HepG2 (cell line): ENCODE data around the gene OASL. TPM values are rescaled to one million over a fixed set of nuclear protein-coding genes. Genes with fewer than 3 reads are reported as not detected.

Experiments
- ATM ChIP-seq: fragments of 450-650 bp; IDR thresholded peaks from 2 replicates; pipeline ENCODE4 v1.7.1; 2017; ENCODE audit warnings: mild to moderate bottlenecking, borderline replicate concordance
- HNRNPUL1 ChIP-seq: fragments of 200-400 bp; formaldehyde crosslinking; IDR thresholded peaks from 2 replicates; pipeline ENCODE4 v1.6.1; 2017; ENCODE audit warnings: low read depth, mild to moderate bottlenecking, low read length, moderate library complexity
- ISL2 ChIP-seq: sonication (generic); formaldehyde crosslinking; IDR thresholded peaks from 2 replicates; pipeline ENCODE4 v1.5.0; 2020; ENCODE audit warnings: missing genetic modification reagents
- KLF13 ChIP-seq: sonication (generic); formaldehyde crosslinking; IDR thresholded peaks from 2 replicates; pipeline ENCODE4 v1.4.0; 2020; ENCODE audit warnings: mild to moderate bottlenecking, missing genetic modification reagents
- MIER3 ChIP-seq: IDR thresholded peaks from 2 replicates; pipeline ENCODE4 v1.6.1; 2016; ENCODE audit warnings: missing compliant biosample characterization, borderline replicate concordance
- NBN ChIP-seq: fragments of 450-650 bp; conservative IDR thresholded peaks from 2 replicates; pipeline ENCODE4 v1.6.1; 2017
- NPAS2 ChIP-seq: sonication (generic); formaldehyde crosslinking; IDR thresholded peaks from 2 replicates; pipeline ENCODE4 v1.8.0; 2022; ENCODE audit warnings: mild to moderate bottlenecking, missing genetic modification reagents, borderline replicate concordance
- RARA ChIP-seq: IDR thresholded peaks from 2 replicates; pipeline ENCODE4 v1.6.1; 2016; ENCODE audit warnings: missing genetic modification reagents, missing compliant biosample characterization
- RARG ChIP-seq: sonication (generic); formaldehyde crosslinking; IDR thresholded peaks from 2 replicates; pipeline ENCODE4 v1.4.0; 2020; ENCODE audit warnings: low read depth, mild to moderate bottlenecking, missing genetic modification reagents
- SAP130 ChIP-seq: IDR thresholded peaks from 2 replicates; pipeline ENCODE4 v1.6.1; 2016; ENCODE audit warnings: low read depth
- SIX1 ChIP-seq: sonication (generic); formaldehyde crosslinking; IDR thresholded peaks from 2 replicates; pipeline ENCODE4 v1.4.0; 2020; ENCODE audit warnings: missing genetic modification reagents, borderline replicate concordance
- SP140L ChIP-seq: sonication (generic); formaldehyde crosslinking; IDR thresholded peaks from 2 replicates; pipeline ENCODE4 v1.4.0; 2020; ENCODE audit warnings: missing genetic modification reagents, borderline replicate concordance
- SP5 ChIP-seq: IDR thresholded peaks from 2 replicates; pipeline ENCODE4 v1.6.1; 2016; ENCODE audit warnings: low read depth, borderline replicate concordance
- YEATS4 ChIP-seq: sonication (generic); formaldehyde crosslinking; IDR thresholded peaks from 2 replicates; pipeline ENCODE4 v1.4.0; 2020; ENCODE audit warnings: missing genetic modification reagents, borderline replicate concordance
- ZC3H13 ChIP-seq: sonication (generic); formaldehyde crosslinking; IDR thresholded peaks from 2 replicates; pipeline ENCODE4 v1.8.1; 2023; ENCODE audit warnings: mild to moderate bottlenecking, missing genetic modification reagents, moderate library complexity
- ZNF530 ChIP-seq: sonication (generic); formaldehyde crosslinking; IDR thresholded peaks from 2 replicates; pipeline ENCODE4 v1.5.0; 2020; ENCODE audit warnings: low read depth, mild to moderate bottlenecking, missing genetic modification reagents
- ZNF563 ChIP-seq: sonication (generic); formaldehyde crosslinking; IDR thresholded peaks from 2 replicates; pipeline ENCODE4 v1.8.0; 2022; ENCODE audit warnings: mild to moderate bottlenecking, moderate library complexity, missing genetic modification reagents
- ZNF567 ChIP-seq: sonication (generic); formaldehyde crosslinking; IDR thresholded peaks from 2 replicates; pipeline ENCODE4 v1.8.1; 2023; ENCODE audit warnings: mild to moderate bottlenecking, missing genetic modification reagents, borderline replicate concordance
- ZNF761 ChIP-seq: sonication (generic); formaldehyde crosslinking; conservative IDR thresholded peaks from 2 replicates; pipeline ENCODE4 v1.4.0; 2020; ENCODE audit warnings: mild to moderate bottlenecking, missing genetic modification reagents
- ZNF775 ChIP-seq: sonication (generic); formaldehyde crosslinking; IDR thresholded peaks from 2 replicates; pipeline ENCODE4 v1.4.0; 2020; ENCODE audit warnings: missing genetic modification reagents, mild to moderate bottlenecking, moderate library complexity, borderline replicate concordance
- polyA plus RNA-seq, 8 experiments: library from polyadenylated mRNA; depleted of rRNA in 3 of 8; stranded (reverse) in 7 of 8; unstranded in 1 of 8; fragments of >200 nt; fragmentation: Illumina TruSeq in 4 of 8; extraction: Trizol in 4 of 8; gene quantifications; 2 replicates each; pipeline versions ENCODE4 v1.2.1 to v1.2.3, GENCODE V29; 2011 to 2016; ENCODE audit warnings: low read depth in 4 of 8, missing spikeins in 1 of 8, mixed read lengths in 1 of 8; ENCODE audit not compliant: insufficient read depth in 1 of 8
- total RNA-seq, 5 experiments: library from RNA; depleted of rRNA; stranded (reverse); fragments of >200 nt; fragmentation: Illumina TruSeq; extraction: Trizol; gene quantifications; 2 replicates each; pipeline ENCODE4 v1.2.3, GENCODE V29; 2016; ENCODE audit warnings: low read depth in 1 of 5
- TF ChIP-seq, protein P1 (sequence below), 2 experiments: sonication (generic) in 1 of 2; formaldehyde crosslinking in 1 of 2; IDR thresholded peaks; 2 replicates each; pipeline versions ENCODE4 v1.6.1 to v1.9.0; 2014 to 2022; ENCODE audit warnings: antibody characterized with exemption in 1 of 2, borderline replicate concordance in 1 of 2, inconsistent platforms in 1 of 2, low read depth in 1 of 2, missing genetic modification reagents in 1 of 2
- TF ChIP-seq, protein P2 (sequence below): IDR thresholded peaks from 2 replicates; pipeline ENCODE4 v1.6.1; 2016; ENCODE audit warnings: low read depth, control low read depth

Gene OASL
- total and polyA plus RNA-seq, 2 of the 13 experiments (the other 11 are each of a cell fraction or from before 2014, with no cell fraction given), result 0.11 to 0.22 TPM

DNA sequence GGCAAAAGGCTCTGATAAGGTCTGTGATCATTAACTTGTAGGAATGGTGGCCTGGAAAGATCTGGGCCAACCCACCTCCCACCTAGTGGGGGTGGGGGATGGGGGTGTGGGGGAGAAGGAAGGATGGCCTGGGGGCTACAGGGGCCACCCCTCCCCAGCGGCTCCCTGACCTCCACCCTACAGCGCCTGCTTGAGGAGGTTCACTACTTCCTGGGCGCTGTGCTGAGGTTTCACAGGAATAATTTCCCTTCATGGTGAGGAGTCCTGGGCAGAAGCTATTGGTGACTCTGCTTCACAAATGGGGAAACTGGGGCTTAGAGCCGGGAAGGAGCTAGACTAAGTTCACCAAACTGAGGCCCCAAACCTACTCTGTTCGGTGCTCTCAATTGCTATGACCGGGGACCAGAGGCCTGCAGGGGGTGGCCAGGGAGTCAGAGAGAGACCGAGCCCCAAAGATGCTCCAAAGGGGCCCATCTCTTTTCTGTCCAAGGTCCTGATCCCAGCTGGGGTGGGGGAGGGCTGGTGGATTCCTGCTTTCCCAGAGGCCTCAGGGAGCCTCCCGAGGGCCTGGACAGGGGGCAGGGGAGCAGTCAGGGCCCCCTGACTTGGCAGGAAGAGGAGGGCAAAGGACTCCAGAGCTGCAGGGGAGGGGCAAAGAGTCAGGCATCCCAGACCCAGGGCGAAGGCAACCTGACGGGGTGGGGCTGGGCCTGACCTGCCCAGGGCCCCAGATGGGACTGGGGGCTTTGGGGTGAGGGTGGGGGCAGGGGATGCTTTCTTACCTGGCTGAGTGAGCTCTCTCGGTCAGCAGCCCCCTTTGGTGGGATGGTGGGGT is 59.0 kb downstream of the OASL start (continued):
- TF ChIP-seq, protein P1, sequence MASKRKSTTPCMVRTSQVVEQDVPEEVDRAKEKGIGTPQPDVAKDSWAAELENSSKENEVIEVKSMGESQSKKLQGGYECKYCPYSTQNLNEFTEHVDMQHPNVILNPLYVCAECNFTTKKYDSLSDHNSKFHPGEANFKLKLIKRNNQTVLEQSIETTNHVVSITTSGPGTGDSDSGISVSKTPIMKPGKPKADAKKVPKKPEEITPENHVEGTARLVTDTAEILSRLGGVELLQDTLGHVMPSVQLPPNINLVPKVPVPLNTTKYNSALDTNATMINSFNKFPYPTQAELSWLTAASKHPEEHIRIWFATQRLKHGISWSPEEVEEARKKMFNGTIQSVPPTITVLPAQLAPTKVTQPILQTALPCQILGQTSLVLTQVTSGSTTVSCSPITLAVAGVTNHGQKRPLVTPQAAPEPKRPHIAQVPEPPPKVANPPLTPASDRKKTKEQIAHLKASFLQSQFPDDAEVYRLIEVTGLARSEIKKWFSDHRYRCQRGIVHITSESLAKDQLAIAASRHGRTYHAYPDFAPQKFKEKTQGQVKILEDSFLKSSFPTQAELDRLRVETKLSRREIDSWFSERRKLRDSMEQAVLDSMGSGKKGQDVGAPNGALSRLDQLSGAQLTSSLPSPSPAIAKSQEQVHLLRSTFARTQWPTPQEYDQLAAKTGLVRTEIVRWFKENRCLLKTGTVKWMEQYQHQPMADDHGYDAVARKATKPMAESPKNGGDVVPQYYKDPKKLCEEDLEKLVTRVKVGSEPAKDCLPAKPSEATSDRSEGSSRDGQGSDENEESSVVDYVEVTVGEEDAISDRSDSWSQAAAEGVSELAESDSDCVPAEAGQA (IDR thresholded peaks at IDR 0.05; ENCODE audit: low read depth), result no peak
- TF ChIP-seq, protein P1 (CRISPR knock-in tag; IDR thresholded peaks at IDR 0.05; ENCODE audit: borderline replicate concordance), result peak; percentile 71; the same call in 1 of the 2 replicates
- TF ChIP-seq SP140L (CRISPR knock-in tag), result no peak
- 0 out of 2 replicates have a peak, but pooled peaks have one; percentile 54 for TF ChIP-seq YEATS4 (CRISPR knock-in tag)
- no peak for TF ChIP-seq KLF13 (CRISPR knock-in tag)
- TF ChIP-seq NBN, result no peak
- TF ChIP-seq SP5 (CRISPR knock-in tag), result peak; percentile 88
- no peak for TF ChIP-seq ZNF530 (CRISPR knock-in tag)
- no peak for TF ChIP-seq ZNF567 (CRISPR knock-in tag)
- 0 out of 2 replicates have a peak, but pooled peaks have one; percentile 45 for TF ChIP-seq ZNF761
- TF ChIP-seq, protein P2, sequence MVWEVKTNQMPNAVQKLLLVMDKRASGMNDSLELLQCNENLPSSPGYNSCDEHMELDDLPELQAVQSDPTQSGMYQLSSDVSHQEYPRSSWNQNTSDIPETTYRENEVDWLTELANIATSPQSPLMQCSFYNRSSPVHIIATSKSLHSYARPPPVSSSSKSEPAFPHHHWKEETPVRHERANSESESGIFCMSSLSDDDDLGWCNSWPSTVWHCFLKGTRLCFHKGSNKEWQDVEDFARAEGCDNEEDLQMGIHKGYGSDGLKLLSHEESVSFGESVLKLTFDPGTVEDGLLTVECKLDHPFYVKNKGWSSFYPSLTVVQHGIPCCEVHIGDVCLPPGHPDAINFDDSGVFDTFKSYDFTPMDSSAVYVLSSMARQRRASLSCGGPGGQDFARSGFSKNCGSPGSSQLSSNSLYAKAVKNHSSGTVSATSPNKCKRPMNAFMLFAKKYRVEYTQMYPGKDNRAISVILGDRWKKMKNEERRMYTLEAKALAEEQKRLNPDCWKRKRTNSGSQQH (CRISPR knock-in tag), result no peak
- TF ChIP-seq RARA (CRISPR knock-in tag), result peak; percentile 66
- TF ChIP-seq ZNF563 (CRISPR knock-in tag), result peak; percentile 27; the same call in 1 of the 2 replicates
- peak; percentile 46; the same call in 1 of the 2 replicates for TF ChIP-seq MIER3 (CRISPR knock-in tag)
- peak; percentile 89 for TF ChIP-seq SAP130 (CRISPR knock-in tag)
- TF ChIP-seq NPAS2 (CRISPR knock-in tag), result no peak
- no peak; the same call in 1 of the 2 replicates for TF ChIP-seq ISL2
- TF ChIP-seq SIX1 (CRISPR knock-in tag), result no peak; the same call in 1 of the 2 replicates
- no peak for TF ChIP-seq RARG (CRISPR knock-in tag)
- TF ChIP-seq ZC3H13 (CRISPR knock-in tag), result peak; percentile 77
- no peak for TF ChIP-seq HNRNPUL1
- no peak for TF ChIP-seq ZNF775 (CRISPR knock-in tag)
- no peak for TF ChIP-seq ATM
